ENCODE data around the gene FBXL16.

FBXL16 gene

DNA sequence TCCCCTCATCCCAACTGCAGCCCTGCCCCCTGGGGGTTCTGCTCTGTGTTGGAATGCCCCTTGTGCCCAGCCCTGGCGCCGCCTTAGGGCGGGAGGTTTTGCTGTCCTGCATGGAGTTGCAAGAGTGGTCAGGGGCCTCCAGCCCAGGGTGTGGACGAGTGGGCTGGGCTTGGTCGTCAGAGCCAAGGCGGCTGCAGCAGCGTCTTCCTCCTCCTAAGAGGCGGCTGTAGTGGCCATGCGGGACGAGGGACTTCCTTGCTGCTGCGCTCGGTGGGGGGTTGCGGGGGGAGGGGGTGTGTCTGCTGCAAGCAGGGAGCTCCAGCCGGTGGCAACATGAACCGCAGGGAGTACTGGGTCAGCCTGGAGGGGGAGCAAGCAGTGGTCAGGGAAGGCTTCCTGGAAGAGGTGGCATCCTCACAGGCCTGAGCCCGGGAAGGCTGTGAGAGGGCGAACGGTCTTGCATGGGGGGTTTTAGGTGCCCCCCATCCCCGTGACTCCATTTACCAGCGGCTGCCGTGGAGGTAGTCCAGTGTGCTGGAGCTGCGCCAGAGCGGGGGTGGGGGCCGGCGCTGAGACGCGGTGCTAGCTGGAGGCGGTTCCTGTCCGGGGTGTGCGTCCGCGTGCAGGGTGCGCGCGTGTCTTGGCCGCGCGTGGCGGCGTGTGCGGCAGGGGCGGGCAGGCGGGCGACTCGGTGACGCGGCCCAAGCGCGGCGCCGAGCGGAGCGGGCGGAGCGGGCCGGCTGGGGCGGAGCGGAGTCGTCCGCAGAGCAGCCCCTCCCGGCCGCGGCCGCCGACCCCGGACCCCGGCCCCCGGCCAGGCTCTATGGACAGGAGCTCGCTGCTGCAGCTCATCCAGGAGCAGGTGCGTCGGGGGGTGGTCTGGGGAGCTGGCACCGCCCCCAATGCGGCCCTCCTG lies 30.4 kb downstream of the FBXL16 start, which contains the start of gene RHBDL1:
Gene RHBDL1, plus strand, starts transcription at position 704 of the 916 bp plus-strand sequence. Its CDS starts 120 bp downstream, at position 824.
- peak within 1 kb of the TSS; percentile 46 for H3K4me3 ChIP-seq (ENCODE audit: low read length)
- TF ChIP-seq, protein P1, sequence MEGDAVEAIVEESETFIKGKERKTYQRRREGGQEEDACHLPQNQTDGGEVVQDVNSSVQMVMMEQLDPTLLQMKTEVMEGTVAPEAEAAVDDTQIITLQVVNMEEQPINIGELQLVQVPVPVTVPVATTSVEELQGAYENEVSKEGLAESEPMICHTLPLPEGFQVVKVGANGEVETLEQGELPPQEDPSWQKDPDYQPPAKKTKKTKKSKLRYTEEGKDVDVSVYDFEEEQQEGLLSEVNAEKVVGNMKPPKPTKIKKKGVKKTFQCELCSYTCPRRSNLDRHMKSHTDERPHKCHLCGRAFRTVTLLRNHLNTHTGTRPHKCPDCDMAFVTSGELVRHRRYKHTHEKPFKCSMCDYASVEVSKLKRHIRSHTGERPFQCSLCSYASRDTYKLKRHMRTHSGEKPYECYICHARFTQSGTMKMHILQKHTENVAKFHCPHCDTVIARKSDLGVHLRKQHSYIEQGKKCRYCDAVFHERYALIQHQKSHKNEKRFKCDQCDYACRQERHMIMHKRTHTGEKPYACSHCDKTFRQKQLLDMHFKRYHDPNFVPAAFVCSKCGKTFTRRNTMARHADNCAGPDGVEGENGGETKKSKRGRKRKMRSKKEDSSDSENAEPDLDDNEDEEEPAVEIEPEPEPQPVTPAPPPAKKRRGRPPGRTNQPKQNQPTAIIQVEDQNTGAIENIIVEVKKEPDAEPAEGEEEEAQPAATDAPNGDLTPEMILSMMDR (conservative IDR thresholded peaks at IDR 0.05; ENCODE audit: low read depth, low read length): no peak
- no peak for DNase-seq (ENCODE audit: low read depth)

DNA sequence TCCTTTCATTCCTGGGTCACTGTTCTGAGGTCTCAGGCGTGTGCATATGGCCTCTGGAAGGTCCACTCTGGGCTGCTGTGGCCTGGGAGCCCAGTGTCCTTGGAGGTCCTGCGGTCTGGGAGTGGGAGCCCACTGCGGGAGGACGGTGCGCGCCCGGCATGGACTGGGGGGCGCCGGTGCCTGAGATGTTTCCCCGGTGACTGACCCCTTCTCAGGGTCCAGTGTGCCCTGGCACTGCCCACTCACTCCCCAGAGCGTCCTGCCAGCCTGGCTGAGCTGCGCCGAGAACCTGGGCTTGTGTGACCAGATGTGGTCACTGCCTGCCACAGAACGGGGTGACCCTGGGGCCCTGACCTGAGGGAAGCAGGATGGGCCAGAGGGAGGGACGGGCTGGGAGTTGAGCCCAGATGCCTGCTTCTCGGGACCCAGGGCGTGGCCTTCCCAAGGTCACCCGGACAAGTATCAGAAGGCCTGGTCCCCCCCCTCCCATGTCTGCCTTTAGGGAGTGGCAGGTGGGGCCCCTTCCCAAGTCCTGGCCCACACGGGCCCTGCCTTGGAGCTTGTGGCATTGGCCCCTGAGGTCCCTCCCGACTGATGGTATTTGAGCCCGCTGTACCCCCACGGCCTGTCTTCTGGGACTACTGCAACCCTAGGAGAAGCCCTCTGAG lies 31.3 kb downstream of the FBXL16 start:
- no peak overlapping the region for H3K4me3 ChIP-seq (ENCODE audit: low read length)
- DNase-seq (ENCODE audit: low read depth): no peak
- TF ChIP-seq, protein P1 (conservative IDR thresholded peaks at IDR 0.05; ENCODE audit: low read depth, low read length): no peak

DNA sequence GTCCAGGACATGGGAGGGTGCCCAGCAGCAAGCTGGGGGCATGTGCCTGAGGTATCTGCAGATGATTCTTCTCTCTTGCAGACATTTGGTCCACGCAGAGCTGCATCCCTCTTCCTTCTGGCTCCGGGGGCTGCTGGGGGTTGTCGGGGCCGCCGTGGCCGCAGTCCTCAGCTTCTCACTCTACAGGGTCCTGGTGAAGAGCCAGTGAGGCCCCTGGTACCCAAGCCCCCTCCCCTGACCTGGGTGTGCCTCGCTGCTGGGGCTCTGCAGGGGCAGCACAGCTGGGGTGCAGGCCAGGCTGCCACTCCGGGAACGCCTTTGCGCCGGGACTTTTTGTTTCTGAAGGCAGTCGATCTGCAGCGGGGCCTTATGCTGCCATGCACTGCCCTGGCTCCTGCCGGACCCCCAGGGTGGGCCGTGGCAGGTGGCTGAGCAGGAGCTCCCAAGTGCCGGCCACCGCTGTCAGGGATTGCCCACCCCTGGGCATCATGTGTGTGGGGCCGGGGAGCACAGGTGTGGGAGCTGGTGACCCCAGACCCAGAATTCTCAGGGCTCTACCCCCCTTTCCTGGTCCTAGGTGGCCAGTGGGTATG lies 32.1 kb downstream of the FBXL16 start:
- DNase-seq (ENCODE audit: low read depth): no peak
- H3K4me3 ChIP-seq (ENCODE audit: low read length): no peak overlapping the region
- TF ChIP-seq, protein P1 (conservative IDR thresholded peaks at IDR 0.05; ENCODE audit: low read depth, low read length): no peak

DNA sequence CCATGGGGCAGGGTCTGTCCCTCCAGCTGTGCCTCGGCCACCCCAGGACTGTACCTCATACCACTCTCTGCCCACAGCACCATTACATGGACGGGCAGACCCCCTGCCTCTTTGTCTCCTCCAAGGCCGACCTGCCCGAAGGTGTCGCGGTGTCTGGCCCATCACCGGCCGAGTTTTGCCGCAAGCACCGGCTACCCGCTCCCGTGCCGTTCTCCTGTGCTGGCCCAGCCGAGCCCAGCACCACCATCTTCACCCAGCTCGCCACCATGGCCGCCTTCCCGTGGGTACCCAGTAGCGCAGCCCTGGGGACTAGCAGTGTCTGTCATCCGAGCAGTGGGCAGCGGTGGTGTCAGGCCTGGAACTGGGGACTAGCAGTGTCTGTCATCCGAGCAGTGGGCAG lies 32.8 kb downstream of the FBXL16 start:
- DNase-seq (ENCODE audit: low read depth): no peak
- no peak overlapping the region for H3K4me3 ChIP-seq (ENCODE audit: low read length)
- TF ChIP-seq, protein P1 (conservative IDR thresholded peaks at IDR 0.05; ENCODE audit: low read depth, low read length): no peak

DNA sequence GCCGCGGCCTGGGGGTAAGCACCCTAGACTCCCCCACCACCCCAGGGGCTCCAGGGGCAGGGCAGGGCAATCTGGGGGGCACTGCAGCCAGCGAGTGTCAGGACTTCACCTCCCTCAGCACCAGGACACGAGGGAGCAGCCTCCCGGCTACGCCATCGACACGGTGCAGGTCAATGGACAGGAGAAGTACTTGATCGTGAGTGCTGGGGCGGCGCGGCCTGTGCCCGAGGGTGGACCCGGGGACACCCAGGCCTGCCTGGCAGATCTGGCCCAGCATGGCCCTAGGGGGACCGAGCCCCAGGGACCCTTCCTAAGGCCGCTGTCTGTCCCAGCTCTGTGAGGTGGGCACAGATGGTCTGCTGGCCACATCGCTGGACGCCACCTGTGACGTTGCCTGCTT lies 33.2 kb downstream of the FBXL16 start:
- DNase-seq (ENCODE audit: low read depth): no peak
- TF ChIP-seq, protein P1 (conservative IDR thresholded peaks at IDR 0.05; ENCODE audit: low read depth, low read length): no peak
- no peak overlapping the region for H3K4me3 ChIP-seq (ENCODE audit: low read length)

DNA sequence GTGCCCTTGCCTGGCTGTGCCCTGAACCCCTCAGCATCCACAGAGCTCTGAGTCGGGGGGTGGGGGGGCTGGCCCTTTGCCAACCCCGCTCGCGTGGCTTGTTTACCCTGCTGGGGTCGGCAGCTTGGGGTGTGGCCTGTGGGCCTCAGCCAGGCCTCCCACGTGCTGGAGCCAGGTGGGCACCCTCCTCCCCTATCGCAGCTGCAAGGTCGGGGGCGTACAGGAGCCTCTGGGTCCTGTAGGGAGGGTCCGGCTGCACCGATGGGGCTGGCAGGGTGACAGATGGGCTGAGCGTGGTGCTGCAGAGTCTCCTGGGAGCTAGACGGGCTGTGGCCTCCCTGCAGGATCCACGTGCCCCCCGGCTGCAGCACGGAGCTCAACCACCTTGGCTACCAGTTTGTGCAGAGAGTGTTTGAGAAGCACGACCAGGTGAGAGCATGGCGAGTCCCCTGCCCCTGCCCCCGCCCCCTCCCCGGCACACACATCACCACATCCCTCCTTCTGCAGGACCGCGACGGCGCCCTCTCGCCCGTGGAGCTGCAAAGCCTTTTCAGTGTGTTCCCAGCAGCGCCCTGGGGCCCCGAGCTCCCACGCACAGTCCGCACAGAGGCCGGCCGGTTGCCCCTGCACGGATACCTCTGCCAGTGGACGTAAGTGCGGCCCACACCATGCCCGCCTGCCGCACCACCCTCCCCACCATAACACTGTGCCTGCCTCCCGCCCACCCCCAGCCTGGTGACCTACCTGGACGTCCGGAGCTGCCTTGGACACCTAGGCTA lies 34.1 kb downstream of the FBXL16 start:
- DNase-seq (ENCODE audit: low read depth): no peak
- TF ChIP-seq, protein P1 (conservative IDR thresholded peaks at IDR 0.05; ENCODE audit: low read depth, low read length): no peak

More for the DNA sequence above, 34.1 kb downstream of the FBXL16 start:
- H3K4me3 ChIP-seq (ENCODE audit: low read length): no peak overlapping the region
